OCI-LY1 (cell line): ENCODE data around the gene CASQ2.

Experiments used
- EZH2 ChIP-seq: fragments of 200-600 bp; sonication (generic), shearing (Covaris generic); IDR thresholded peaks from 2 replicates; pipeline ENCODE4 v1.8.0; 2017; ENCODE audit warnings: borderline replicate concordance, mixed run types, mild to moderate bottlenecking, antibody characterized with exemption, low read length, moderate library complexity, mixed read lengths
- TF ChIP-seq, protein P1 (sequence below): fragments of 200-600 bp; sonication (generic), shearing (Covaris generic); IDR thresholded peaks from 2 replicates; pipeline ENCODE4 v1.5.1; 2017; ENCODE audit warnings: mild to moderate bottlenecking, antibody characterized with exemption, low read length, moderate library complexity, mixed read lengths

DNA sequence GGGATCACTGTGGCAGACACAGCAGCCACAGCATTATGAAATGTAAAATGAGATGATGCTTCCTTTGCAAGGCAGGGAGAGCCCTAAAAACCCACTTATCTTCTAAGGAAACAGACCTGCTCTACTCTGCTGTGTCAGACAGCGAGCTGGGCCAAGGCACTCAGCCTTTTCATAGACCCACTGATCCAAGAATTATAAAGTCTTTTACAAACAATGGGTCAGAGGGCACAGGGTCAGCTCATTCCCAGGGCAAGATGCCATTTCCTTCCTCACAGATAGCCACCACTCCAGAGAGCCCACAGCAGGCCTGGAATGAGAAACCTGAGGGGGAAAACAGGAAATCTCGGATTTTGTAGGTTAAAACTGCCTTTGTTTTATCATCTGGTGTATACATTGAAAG lies 42.9 kb downstream of the CASQ2 start:
- TF ChIP-seq, protein P1, sequence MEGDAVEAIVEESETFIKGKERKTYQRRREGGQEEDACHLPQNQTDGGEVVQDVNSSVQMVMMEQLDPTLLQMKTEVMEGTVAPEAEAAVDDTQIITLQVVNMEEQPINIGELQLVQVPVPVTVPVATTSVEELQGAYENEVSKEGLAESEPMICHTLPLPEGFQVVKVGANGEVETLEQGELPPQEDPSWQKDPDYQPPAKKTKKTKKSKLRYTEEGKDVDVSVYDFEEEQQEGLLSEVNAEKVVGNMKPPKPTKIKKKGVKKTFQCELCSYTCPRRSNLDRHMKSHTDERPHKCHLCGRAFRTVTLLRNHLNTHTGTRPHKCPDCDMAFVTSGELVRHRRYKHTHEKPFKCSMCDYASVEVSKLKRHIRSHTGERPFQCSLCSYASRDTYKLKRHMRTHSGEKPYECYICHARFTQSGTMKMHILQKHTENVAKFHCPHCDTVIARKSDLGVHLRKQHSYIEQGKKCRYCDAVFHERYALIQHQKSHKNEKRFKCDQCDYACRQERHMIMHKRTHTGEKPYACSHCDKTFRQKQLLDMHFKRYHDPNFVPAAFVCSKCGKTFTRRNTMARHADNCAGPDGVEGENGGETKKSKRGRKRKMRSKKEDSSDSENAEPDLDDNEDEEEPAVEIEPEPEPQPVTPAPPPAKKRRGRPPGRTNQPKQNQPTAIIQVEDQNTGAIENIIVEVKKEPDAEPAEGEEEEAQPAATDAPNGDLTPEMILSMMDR = no peak
- TF ChIP-seq EZH2 = no peak
